GM18519 (cell line): ENCODE measurements around the gene SLC5A10.

ENCODE experiments used
- ATAC-seq: cut with Tn5 transposase; IDR thresholded peaks from one replicate; pipeline ENCODE4 v1.9.1; 2021; ENCODE audit warnings: mild to moderate bottlenecking, moderate library complexity; ENCODE audit not compliant: unreplicated experiment, low FRiP score

Gene SLC5A10

DNA sequence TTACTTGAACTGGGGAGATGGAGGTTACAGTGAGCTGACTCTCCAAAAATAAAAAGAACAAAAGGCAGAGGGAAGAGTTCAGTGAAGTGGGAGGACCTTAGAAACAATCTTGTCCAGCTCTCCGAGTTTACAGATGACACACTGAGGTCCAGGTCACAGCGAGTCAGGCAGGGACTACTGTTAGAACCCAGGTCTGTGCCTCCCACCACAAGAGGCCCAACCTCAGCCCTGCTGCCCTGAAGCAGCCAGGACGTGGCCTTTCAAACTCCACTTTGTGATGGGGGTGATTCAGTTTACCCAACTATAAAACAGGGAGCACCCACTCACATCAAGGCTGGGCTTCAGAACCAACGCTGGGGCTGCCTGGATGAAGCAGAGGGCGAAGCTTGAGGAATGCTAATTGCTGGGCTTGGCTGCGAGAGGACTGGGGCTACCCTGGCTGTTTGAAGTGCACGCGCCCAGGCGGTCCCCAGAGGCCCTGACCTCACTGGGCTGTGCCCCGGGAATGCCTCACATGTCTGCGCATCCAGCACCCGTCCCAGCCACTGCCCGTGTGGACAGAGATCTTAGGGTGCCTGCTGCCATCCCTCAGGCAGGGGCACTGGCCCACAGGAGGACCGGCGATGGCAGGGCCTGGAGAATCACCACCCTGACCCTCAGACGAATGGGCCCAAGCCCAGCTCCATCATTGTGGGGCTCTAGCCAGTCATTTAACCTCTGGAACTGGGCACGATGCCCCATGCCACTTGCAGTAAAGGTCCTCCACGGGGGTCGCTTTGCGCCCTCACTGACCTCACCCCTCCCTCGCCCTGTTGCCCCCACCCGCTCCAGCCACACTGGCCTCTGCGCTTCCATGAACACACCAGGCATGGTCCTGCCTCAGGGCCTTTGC, 11.4 kb downstream of the SLC5A10 start:
- ATAC-seq = no peak

DNA sequence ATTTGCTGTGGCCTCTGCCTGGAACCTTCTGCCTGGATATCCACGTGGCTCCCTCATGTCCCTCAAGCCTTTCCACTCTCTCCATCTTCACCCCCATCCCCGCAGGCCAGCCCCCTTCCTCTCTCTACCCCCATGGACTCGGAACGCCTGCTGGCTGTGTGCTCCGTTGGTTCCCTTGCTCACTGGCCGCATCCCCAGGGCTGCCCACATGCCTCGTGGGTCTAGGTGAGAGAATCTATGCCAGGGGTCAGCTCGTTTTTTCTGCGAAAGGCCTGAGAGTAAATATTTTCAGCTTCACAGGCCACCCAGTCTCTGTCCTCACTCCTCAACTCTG, 12.0 kb downstream of the SLC5A10 start:
- no peak for ATAC-seq

GRCh38 chr17:18964550-18964949, 12.6 kb downstream of the SLC5A10 start:
- ATAC-seq = no peak

- ATAC-seq = no peak
Observed at GRCh38 chr17:18965530-18966236, 13.7 kb downstream of the SLC5A10 start.

- ATAC-seq = no peak
Observed at GRCh38 chr17:18966831-18967624, 15.1 kb downstream of the SLC5A10 start.

DNA sequence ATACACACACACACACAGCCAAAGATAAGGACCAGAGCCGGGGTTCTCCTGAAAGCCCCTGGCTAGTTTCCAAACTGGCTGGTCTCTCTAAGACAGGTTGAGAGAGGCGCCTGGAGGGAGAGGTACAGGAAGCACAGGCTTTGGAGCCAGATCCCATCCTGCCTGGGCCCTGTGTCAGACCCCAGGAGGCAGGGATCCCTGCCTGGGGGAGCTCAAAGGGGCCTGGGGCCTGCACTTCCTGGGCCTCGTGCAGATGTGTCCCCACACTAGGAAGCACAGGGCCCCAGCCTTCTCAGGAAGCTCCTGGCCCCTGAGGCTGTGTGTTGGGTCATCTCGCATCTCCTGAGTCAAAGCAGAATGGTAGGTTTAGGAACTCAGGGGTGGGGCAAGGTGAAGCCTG, 16.0 kb downstream of the SLC5A10 start:
- ATAC-seq = no peak

DNA sequence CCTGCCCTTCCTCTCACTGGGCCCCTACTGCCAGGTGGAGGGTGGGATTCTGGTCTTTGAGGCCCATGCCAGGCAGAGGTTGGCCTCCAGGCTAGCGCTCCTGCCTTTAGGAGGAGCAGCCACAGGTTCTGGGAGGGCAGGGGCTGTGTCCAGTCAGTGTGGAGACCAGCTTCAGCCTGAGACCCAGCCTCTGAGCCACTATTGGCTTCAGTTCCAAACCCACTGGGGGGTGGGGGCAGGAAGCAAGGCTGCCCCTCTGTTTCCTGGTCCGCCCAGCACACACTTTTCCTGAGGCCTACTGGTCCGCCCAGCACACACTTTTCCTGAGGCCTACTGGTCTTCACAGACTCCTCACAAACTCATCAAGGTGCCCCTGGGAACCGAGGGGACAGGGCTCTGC, 16.4 kb downstream of the SLC5A10 start:
- ATAC-seq = no peak

DNA sequence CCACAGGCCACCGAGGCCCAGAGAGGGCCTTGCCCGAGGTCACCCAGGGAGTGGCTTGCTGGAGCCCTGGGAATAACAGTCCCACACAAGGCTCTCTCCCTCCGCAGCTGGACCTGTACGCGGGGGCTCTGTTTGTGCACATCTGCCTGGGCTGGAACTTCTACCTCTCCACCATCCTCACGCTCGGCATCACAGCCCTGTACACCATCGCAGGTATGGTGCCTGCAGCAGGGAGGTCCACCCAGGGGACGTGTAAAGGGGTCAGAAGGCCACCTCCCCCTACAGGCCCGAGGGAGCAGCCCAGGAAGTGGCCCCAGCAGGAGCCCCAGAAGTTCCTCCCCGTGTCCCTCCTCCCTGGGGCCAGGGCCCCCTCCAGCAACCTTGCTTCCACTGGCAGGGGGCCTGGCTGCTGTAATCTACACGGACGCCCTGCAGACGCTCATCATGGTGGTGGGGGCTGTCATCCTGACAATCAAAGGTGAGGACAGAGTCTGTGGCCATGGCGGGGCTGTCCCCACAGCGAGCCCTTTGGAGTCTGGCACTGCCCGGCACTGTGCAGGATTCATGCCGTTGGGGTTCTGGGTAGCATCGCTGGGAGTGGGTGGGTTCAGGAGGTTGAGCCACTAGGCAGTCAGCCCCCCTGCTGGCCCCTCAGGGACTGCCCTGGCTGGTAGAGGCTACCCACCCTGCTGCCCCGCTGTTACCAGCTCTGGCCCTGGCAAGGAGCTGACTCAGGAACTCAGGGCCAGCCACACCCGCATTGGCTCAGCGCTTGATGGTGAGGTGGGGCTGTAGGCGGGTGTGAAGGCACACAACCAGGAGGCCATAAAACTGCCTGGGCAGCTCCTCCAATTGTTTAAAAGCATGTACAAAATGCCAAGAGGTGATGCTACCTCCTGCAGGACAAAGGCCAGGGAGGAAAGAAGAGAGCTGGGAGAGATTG, 17.3 kb downstream of the SLC5A10 start:
- ATAC-seq = no peak

DNA sequence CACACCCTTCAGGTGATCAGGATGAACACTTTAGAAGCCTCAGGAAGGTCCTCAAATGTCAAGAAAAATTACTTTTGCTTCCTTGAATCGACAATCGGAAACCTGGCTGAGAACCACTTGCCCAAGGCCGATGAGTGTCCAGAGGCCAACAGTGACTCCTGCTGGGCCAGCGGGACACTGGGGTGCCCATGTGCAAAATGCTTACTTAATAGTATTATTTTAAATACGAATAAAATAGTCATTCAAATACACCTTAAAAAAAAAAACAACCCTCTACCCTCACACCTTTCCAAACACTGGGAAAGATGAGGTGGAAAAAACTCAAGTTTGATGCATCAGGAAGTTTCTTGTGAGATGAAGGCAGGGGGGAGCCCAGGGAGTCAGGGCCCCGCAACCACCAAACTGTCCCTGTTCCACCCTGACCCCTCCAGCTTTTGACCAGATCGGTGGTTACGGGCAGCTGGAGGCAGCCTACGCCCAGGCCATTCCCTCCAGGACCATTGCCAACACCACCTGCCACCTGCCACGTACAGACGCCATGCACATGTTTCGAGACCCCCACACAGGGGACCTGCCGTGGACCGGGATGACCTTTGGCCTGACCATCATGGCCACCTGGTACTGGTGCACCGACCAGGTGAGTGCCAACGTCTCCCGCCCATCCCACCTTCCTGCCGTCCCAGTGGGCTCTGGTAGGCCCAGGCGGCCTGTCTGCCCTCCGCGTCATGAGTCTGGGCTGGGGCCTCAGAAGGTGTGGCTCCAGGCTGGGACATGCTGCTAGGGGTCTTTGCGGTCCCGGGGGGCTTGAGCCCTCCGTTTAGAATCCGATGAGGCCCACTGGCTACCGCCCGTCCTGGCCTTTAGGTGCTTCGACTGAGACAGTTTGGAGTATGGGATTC, 18.9 kb downstream of the SLC5A10 start:
- ATAC-seq = no peak

DNA sequence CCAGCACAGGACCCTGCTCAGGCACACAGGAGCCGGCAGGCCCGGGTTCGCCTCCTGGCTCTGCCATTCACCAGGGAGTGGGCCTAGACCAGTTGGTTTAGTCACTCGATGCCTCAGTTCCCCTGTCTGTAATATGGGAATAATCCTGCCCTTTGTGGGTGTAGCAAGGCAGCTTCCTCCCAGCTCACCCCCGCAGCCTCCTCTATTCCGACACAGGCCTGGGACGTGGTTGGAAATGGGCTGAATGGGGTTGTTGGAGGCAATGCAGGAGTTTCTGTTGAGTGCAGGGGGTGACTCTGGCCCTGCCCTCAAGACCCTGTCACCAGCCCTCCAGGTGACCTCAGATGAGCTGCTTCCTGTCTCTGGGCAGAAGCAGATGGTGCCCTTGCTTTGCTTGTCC, 19.8 kb downstream of the SLC5A10 start:
- no peak for ATAC-seq

GRCh38 chr17:18974407-18975149, 22.6 kb downstream of the SLC5A10 start:
- no peak for ATAC-seq

GRCh38 chr17:18975597-18975996, 23.6 kb downstream of the SLC5A10 start:
- ATAC-seq = no peak

- ATAC-seq = no peak
Observed at GRCh38 chr17:18976201-18976600, 24.2 kb downstream of the SLC5A10 start.

- no peak for ATAC-seq
Observed at GRCh38 chr17:18977021-18977420, 25.1 kb downstream of the SLC5A10 start.

GRCh38 chr17:18977646-18978045, 25.7 kb downstream of the SLC5A10 start:
- no peak for ATAC-seq

DNA sequence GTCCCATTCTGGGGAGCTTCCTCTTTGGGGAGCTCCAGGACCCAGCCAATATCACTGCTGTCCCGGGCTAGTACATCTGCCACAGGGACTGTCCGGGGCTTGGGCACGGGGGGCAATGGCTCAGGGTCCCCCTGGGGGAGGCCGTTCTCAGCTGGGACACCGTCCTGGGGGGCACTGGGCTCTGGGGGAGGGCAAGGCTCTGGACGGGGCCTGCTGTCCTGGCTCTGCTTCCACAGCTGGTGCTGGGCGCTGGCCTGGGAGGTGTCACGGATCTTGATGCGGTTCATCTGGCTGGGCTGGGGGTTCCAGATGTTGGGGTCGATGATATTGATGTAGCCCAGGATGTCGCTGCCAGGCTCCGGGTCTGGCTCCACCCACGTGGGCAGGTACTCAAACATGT, 26.1 kb downstream of the SLC5A10 start:
- no peak for ATAC-seq

GRCh38 chr17:18978655-18979054, 26.7 kb downstream of the SLC5A10 start:
- ATAC-seq = no peak

DNA sequence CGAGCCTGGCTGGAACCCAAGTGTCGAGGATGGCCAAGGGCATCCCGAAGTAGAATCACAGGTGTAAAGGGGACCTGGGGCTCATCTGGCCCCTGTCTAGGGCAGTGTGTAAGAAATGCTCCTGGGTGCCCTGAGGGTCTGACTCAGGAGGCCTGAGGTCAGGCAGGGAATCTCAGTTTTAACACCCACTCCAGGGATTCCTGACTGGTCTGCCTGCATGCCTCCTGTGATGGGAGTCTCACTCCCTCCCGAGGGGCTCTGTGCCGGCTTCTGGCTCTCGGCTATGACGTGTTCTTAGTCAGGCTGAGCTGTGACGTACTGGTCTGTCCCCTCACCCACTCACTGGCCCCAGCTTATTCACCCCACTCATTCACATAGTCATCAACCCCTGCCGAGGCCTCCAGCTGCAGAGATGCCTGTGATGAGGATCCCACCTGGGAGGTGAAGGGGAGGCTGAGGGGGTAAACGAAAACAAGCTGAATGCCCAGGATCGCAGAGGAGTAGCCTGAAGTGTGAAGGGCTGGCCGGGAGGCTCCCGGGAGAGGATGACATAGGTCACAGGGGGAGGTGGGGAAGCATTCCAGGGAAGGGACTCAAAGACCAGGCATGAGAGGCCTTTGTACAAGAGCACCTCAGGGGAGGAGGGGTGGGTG, 28.8 kb downstream of the SLC5A10 start:
- ATAC-seq = no peak
